AG09309 (cell line): ENCODE measurements around the gene MAGEB17.

ENCODE experiments used
- DNase-seq: peaks from one replicate; pipeline ENCODE4 v3.0.0-alpha.2; 2010; ENCODE audit warnings: low read depth
- H3K4me3 ChIP-seq: 2 replicates; pipeline ENCODE4 v1.5.1; 2011; ENCODE audit warnings: mild to moderate bottlenecking, low read depth, low read length, moderate library complexity; ENCODE audit not compliant: control insufficient read depth
- CTCF ChIP-seq: IDR thresholded peaks from 2 replicates; pipeline ENCODE4 v1.5.1; 2011; ENCODE audit warnings: mild to moderate bottlenecking, low read depth, low read length, inconsistent platforms; ENCODE audit not compliant: insufficient read depth, control insufficient read depth; ENCODE audit errors: missing control alignments

The MAGEB17 gene

GRCh38 chrX:16130707-16131106, 36.6 kb upstream of the MAGEB17 start:
- TF ChIP-seq CTCF: no peak
- no peak overlapping the region for H3K4me3 ChIP-seq
- no peak for DNase-seq

GRCh38 chrX:16134936-16135335, 32.3 kb upstream of the MAGEB17 start:
- H3K4me3 ChIP-seq: no peak overlapping the region
- no peak for DNase-seq
- no peak for TF ChIP-seq CTCF

- no peak overlapping the region for H3K4me3 ChIP-seq
- no peak for TF ChIP-seq CTCF
- DNase-seq: no peak
Measured at GRCh38 chrX:16136080-16136479, 31.2 kb upstream of the MAGEB17 start.

GRCh38 chrX:16137416-16138107, 29.7 kb upstream of the MAGEB17 start:
- DNase-seq: no peak
- H3K4me3 ChIP-seq: no peak overlapping the region
- TF ChIP-seq CTCF: no peak

- no peak overlapping the region for H3K4me3 ChIP-seq
- TF ChIP-seq CTCF: peak; percentile 25
- no peak for DNase-seq
Measured at GRCh38 chrX:16138108-16138427, 29.2 kb upstream of the MAGEB17 start.

- H3K4me3 ChIP-seq: no peak overlapping the region
- no peak for TF ChIP-seq CTCF
- DNase-seq: no peak
Measured at GRCh38 chrX:16140448-16140847, 26.8 kb upstream of the MAGEB17 start.

GRCh38 chrX:16140983-16141382, 26.3 kb upstream of the MAGEB17 start:
- TF ChIP-seq CTCF: no peak
- no peak for DNase-seq
- no peak overlapping the region for H3K4me3 ChIP-seq
